Sciatic nerve (tissue), 2 donors: ENCODE results near the gene PPTC7. TPM values are rescaled to one million over a fixed set of nuclear protein-coding genes. Genes with fewer than 3 reads are reported as not detected.
"Not testable (repeated sequence)": the region's sequence is repeated elsewhere in the genome, so short reads cannot be mapped to it uniquely, and the experiment has no call there.

Source experiments
- ATAC-seq: fragments of 200-7000 bp; cut with Tn5 transposase; one replicate; pipeline ENCODE4 v1.9.1; 2020; ENCODE audit warnings: mild to moderate bottlenecking, moderate library complexity
- DNase-seq: peaks from one replicate; pipeline ENCODE4 v3.0.0-alpha.2; 2020; ENCODE audit warnings: low spot score
- intact Hi-C: fragments of 100-400 bp; cut with DNase I; formaldehyde crosslinking; loops from one replicate; pipeline ENCODE4 v1.14.2; 2022
- total RNA-seq: library from RNA; stranded (reverse); fragmentation: NEBNext Ultra II Directional; extraction: Animal tissue kit (Norgen Biotek cat#: 25700); gene quantifications from one replicate; pipeline ENCODE4 v1.2.1, GENCODE V29; 2021
- donor health status: DM: no; HTN: no; CAD: no.
- donor health status: DM: no; HTN: no; CAD: no.

PPTC7 gene
- total RNA-seq, 1 donor from 2014 or later: 23.8 TPM

- peak; percentile 71 for ATAC-seq
- intact Hi-C loops: loop anchor here (10.0 kb wide), 1 partner anchor 77 kb away; no protein-coding TSS in a partner anchor
These were observed 8.4 kb upstream of the PPTC7 start for GRCh38 chr12:110591451-110592051.

GRCh38 chr12:110590806-110591326 lies 7.7 kb upstream of the PPTC7 start:
- ATAC-seq (peak; percentile 90), DNase-seq (no peak)
- intact Hi-C loops: loop anchor here (10.0 kb wide), 1 partner anchor 76 kb away; no protein-coding TSS in a partner anchor

More at GRCh38 chr12:110591451-110592051, 8.4 kb upstream of the PPTC7 start:
- no peak for DNase-seq

GRCh38 chr12:110590059-110590458 lies 6.9 kb upstream of the PPTC7 start:
- intact Hi-C loops: loop anchor here (10.0 kb wide), 1 partner anchor 75 kb away; no protein-coding TSS in a partner anchor
- ATAC-seq (no peak), DNase-seq (no peak)

GRCh38 chr12:110587102-110587501 lies 4.0 kb upstream of the PPTC7 start:
- intact Hi-C loops, ATAC-seq, DNase-seq: not testable (repeated sequence)

GRCh38 chr12:110585231-110585799 lies 2.2 kb upstream of the PPTC7 start:
- intact Hi-C loops: no loop called here
- DNase-seq (no peak), ATAC-seq (no peak)

- intact Hi-C loops: no loop called here
- ATAC-seq (peak; percentile 47), DNase-seq (peak; percentile 82)
These were observed 612 bp downstream of the PPTC7 start for GRCh38 chr12:110582276-110583136.

GRCh38 chr12:110581931-110582275 lies 1.2 kb downstream of the PPTC7 start:
- DNase-seq: no peak
- no peak for ATAC-seq
- intact Hi-C loops: no loop called here

- ATAC-seq: no peak
- DNase-seq: no peak
- intact Hi-C loops: no loop called here
These were observed 3.4 kb downstream of the PPTC7 start for GRCh38 chr12:110579535-110580253.

GRCh38 chr12:110578694-110579534 lies 4.2 kb downstream of the PPTC7 start:
- no peak for ATAC-seq
- intact Hi-C loops: no loop called here
- DNase-seq: no peak

GRCh38 chr12:110577864-110578693 lies 5.0 kb downstream of the PPTC7 start:
- DNase-seq (no peak), ATAC-seq (peak; percentile 57)
- intact Hi-C loops: no loop called here

GRCh38 chr12:110576504-110576903 lies 6.6 kb downstream of the PPTC7 start:
- intact Hi-C loops: no loop called here
- ATAC-seq (no peak), DNase-seq (no peak)

- DNase-seq: no peak
- ATAC-seq: peak; percentile 61
- intact Hi-C loops: no loop called here
These were observed 7.8 kb downstream of the PPTC7 start for GRCh38 chr12:110575326-110575725.

GRCh38 chr12:110574717-110575230 lies 8.3 kb downstream of the PPTC7 start:
- ATAC-seq, DNase-seq, intact Hi-C loops: not testable (repeated sequence)

GRCh38 chr12:110574044-110574443 lies 9.1 kb downstream of the PPTC7 start:
- no peak for DNase-seq
- intact Hi-C loops: no loop called here
- ATAC-seq: no peak

- DNase-seq, intact Hi-C loops, ATAC-seq: not testable (repeated sequence)
These were observed 12.3 kb downstream of the PPTC7 start for GRCh38 chr12:110570798-110571197.

- ATAC-seq, intact Hi-C loops, DNase-seq: not testable (repeated sequence)
These were observed 13.3 kb downstream of the PPTC7 start for GRCh38 chr12:110569838-110570237.

GRCh38 chr12:110568752-110569151 lies 14.4 kb downstream of the PPTC7 start:
- DNase-seq: no peak
- intact Hi-C loops: no loop called here
- ATAC-seq: no peak
